HuH-7.5 (cell line): ENCODE results near the gene BRD9.
A peak's percentile ranks its signal among the peaks of the same experiment; 100 is the strongest.
"Not testable (repeated sequence)": the region's sequence is repeated elsewhere in the genome, so short reads cannot be mapped to it uniquely, and the experiment has no call there.

Source experiments
- DNase-seq: peaks from one replicate; pipeline ENCODE4 v3.0.0; 2011; ENCODE audit warnings: low spot score

Gene BRD9

GRCh38 chr5:902129-902916 lies 9.7 kb upstream of the BRD9 start:
- DNase-seq = no peak

GRCh38 chr5:900781-901180 lies 8.2 kb upstream of the BRD9 start:
- DNase-seq = no peak

GRCh38 chr5:893711-894110 lies 1.1 kb upstream of the BRD9 start:
- no peak for DNase-seq

DNA sequence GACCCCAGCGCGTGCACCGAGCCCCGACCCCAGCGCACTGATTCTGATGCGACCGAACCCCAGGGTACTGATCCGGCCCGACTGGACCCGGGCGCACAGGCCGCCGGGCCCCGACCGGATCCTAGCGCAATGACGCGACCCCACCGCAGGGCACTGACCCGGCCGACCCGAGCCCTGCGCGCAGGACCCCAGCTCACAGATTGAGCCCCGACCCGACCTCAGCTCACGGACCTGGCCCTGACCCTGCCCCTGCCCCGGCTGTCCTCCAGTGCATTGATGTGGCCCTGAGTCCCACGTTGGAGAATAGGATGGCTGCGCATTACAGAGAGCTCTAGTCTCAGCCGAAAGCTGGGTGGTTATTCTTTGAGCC lies 521 bp upstream of the BRD9 start:
- no peak for DNase-seq

DNA sequence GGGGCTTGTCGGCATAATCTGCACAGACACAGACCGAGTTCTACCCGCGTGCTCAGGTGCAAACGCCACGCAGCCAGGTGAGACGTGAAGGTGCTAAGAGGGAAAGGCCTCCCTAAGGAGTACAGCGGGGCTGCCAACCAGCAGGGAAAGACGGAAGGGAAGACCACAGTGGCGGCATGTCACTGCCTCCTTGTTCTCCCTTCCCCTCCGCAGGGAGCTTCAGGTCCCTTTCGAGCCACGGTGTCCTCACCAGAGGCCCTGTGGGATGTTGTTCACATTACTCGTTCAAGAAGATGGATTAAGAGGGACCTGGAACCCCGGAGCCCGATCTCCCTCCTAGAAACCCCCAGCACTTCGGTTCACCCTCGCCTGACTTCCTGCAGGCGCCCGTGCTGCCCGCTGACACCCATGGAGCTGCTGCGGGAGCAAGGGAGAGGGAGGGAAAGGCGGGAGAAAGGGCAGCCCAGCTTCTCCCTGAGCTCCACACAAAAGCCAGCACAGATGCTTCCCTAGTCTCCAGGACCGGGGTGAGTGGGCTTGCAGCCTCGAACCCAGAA lies 686 bp downstream of the BRD9 start:
- peak; percentile 55 for DNase-seq

DNA sequence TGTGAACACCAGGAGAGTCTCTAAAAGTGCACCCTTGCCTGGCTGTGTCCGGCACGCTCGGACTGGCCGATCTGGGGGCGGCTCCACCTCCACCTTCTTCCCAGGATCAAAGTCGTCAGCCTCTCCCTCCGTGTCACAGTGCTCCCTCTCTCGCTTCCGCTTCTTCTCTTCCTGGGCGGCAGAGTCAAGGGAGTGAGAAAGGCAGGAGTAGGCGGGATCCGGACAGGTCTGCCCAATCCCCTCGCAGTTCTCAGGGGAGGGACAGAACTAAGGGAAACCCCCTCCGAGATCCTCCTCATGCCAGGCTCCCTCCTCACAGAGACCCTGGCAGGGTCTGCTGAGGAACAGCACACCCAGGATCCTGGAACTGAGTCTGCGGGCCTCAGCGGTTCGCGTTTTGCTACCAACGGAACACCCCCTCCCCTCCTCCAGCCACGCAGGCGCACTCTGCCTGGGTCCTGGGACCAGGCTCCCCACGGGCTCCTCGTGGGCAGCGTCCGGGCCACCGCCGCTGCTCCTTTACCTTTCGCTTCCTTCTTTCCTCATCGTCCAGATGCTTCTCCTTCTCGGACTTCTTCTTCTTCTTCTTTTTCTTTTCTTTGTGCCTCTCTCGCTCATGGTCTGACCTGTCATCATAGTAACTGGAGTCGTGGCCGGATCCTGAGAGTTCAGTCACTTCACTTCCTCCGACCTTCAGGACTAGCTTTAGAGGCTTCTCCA lies 1.3 kb downstream of the BRD9 start:
- DNase-seq = no peak

GRCh38 chr5:889075-889710 lies 3.4 kb downstream of the BRD9 start:
- no peak for DNase-seq

GRCh38 chr5:888638-889035 lies 4.0 kb downstream of the BRD9 start:
- no peak for DNase-seq

- DNase-seq = no peak
Observed at GRCh38 chr5:887947-888637, 4.5 kb downstream of the BRD9 start.

DNA sequence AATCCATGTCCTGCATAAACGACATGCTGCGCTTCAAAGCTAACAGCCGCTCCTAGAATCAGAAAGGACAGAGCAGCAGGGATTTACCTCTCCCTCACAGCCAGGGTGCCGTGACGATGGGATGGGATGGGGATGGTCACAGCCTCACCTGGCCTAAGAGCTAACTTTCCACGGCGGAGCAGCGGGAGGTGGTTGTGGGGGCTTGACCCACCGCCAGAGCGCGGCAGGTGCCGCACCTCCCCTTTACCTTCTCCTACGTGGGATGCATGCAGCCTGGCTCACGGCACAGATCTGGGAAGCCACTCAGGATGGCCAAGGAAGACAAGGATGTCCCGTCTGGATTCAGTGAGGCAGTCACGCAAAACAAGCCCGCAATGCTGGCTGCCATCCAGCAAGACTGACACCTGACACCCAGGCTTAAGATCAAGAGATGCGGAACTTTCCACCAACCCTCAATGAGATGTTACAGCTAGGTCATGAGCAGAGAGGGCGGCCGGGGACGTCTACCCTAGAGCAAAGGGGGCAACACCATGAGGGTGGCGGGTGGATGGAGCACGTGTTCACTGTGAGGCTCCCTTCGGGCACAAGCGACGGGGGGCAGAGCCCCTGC lies 5.8 kb downstream of the BRD9 start:
- no peak for DNase-seq

GRCh38 chr5:886036-886435 lies 6.6 kb downstream of the BRD9 start:
- no peak for DNase-seq

- DNase-seq = no peak
Observed at GRCh38 chr5:885529-885928, 7.1 kb downstream of the BRD9 start.

- no peak for DNase-seq
Observed at GRCh38 chr5:885127-885442, 7.5 kb downstream of the BRD9 start.

GRCh38 chr5:884345-885126 lies 8.1 kb downstream of the BRD9 start:
- no peak for DNase-seq

GRCh38 chr5:883475-884181 lies 9.0 kb downstream of the BRD9 start:
- no peak for DNase-seq

- DNase-seq = no peak
Observed at GRCh38 chr5:882253-883183, 10.1 kb downstream of the BRD9 start.

- no peak for DNase-seq
Observed at GRCh38 chr5:881551-881935, 11.1 kb downstream of the BRD9 start.

DNA sequence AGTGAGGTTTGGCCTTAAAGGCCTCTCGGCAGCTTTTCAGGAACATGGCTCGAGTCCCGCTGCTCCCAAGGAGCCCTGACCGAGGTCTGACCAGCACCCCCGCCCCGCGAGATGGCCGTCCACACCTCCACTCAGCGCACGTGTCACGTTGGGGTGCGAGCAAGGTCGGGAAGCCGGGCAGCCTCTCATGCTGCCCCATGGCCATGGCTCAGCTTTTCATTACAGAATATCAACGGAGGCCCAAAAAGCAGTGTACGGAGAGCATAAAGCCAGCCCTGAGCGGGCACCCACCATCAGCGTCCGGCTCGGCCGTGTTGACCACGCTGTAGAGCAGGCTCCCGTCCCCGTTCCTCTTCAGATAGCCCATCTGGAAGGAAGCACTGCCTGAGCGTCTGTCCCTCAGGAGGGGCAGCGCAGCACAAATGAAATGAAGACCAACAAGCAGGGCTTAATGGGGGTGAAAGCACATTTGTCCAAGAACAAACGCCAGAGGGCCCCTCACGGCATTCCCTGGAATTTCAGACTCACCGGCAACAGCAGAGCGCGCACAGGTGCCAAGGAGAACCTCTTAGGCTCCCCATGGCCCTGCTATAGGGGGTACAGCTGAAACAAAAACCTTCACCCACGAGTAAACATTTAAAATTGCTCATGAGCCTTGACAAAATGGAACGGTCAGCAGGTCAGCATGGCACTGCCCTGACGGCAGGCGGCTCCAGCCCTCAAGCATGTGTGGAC lies 11.6 kb downstream of the BRD9 start:
- no peak for DNase-seq

GRCh38 chr5:878677-879076 lies 13.9 kb downstream of the BRD9 start:
- DNase-seq = not testable (repeated sequence)
